H1 (cell line): ENCODE results near the gene VPS11. TPM values are rescaled to one million over a fixed set of nuclear protein-coding genes. Genes with fewer than 3 reads are reported as not detected.

Experiments used
- CTCF ChIA-PET: fragments of 300-600 bp; sonication (Branson Sonifier 250); formaldehyde crosslinking; loops from one replicate; lab custom pipeline; 2021; ENCODE audit not compliant: partially characterized antibody; lab: Charles Lee
- POLR2A ChIA-PET: fragments of 300-600 bp; sonication (Branson Sonifier 250); formaldehyde crosslinking; loops from one replicate; lab custom pipeline; 2021; ENCODE audit warnings: inconsistent platforms; ENCODE audit not compliant: partially characterized antibody; lab: Charles Lee
- DNase-seq, 2 experiments: peaks; one replicate each; pipeline versions ENCODE4 v3.0.0 to v3.0.0-alpha.2; 2010 to 2022; ENCODE audit warnings: low spot score in 2 of 2, low read depth in 1 of 2, mixed read lengths in 1 of 2
- FAIRE-seq: peaks from 2 replicates; lab custom pipeline; 2011; peaks lifted over from hg19 to GRCh38; lab: Jason Lieb, UNC
- H2AFZ ChIP-seq: 2 replicates; pipeline ENCODE4 v1.8.1; 2012; ENCODE audit warnings: low read length, inconsistent platforms
- H2AK5ac ChIP-seq: 2 replicates; pipeline ENCODE4 v1.6.1; 2013; ENCODE audit warnings: low read depth, low read length
- H2BK120ac ChIP-seq: replicated peaks from 2 replicates; pipeline ENCODE3; 2013; ENCODE audit warnings: low read depth, low read length, inconsistent platforms
- H2BK12ac ChIP-seq: 2 replicates; pipeline ENCODE4 v1.6.1; 2013; ENCODE audit warnings: low read depth, low read length
- H2BK15ac ChIP-seq: 2 replicates; pipeline ENCODE4 v1.6.1; 2013; ENCODE audit warnings: low read length
- H2BK20ac ChIP-seq: 2 replicates; pipeline ENCODE4 v1.6.1; 2013; ENCODE audit warnings: low read length
- H2BK5ac ChIP-seq: 2 replicates; pipeline ENCODE4 v1.6.1; 2013; ENCODE audit warnings: low read depth, low read length
- H3K14ac ChIP-seq: 2 replicates; pipeline ENCODE4 v1.6.1; 2013; ENCODE audit warnings: inconsistent platforms; ENCODE audit not compliant: insufficient read length
- H3K18ac ChIP-seq: 2 replicates; pipeline ENCODE4 v1.6.1; 2013; ENCODE audit warnings: low read length; ENCODE audit errors: extremely low read depth
- H3K23ac ChIP-seq: 2 replicates; pipeline ENCODE4 v1.6.1; 2013; ENCODE audit warnings: inconsistent platforms; ENCODE audit not compliant: insufficient read length
- H3K23me2 ChIP-seq: 2 replicates; pipeline ENCODE4 v1.6.1; 2013; ENCODE audit warnings: low read depth, low read length
- H3K27ac ChIP-seq: 2 replicates; pipeline ENCODE4 v1.6.1; 2011; ENCODE audit warnings: low read depth, low read length, inconsistent platforms
- H3K27me3 ChIP-seq, 4 experiments: replicated peaks in 1 of 4; 1 replicate in 1 of 4; 2 replicates in 3 of 4; pipeline versions ENCODE4 v1.6.1 to v1.8.1; 2011 to 2013; ENCODE audit warnings: low read length in 3 of 4, mild to moderate bottlenecking in 3 of 4, inconsistent platforms in 2 of 4, mixed read lengths in 2 of 4, moderate library complexity in 1 of 4; ENCODE audit not compliant: control insufficient read depth in 3 of 4, insufficient read depth in 3 of 4; ENCODE audit errors: extremely low read depth in 1 of 4
- H3K36me3 ChIP-seq, 4 experiments: 2 replicates each; pipeline versions ENCODE4 v1.6.1 to v1.8.1; 2011 to 2013; ENCODE audit warnings: mild to moderate bottlenecking in 4 of 4, low read length in 3 of 4, moderate library complexity in 2 of 4, control low read depth in 1 of 4, inconsistent platforms in 1 of 4; ENCODE audit not compliant: insufficient read depth in 4 of 4, control insufficient read depth in 2 of 4
- H3K4ac ChIP-seq: replicated peaks from 2 replicates; pipeline ENCODE3; 2013; ENCODE audit warnings: low read length, low read depth, mixed read lengths, inconsistent platforms; ENCODE audit not compliant: insufficient read length
- H3K4me1 ChIP-seq, 4 experiments: replicated peaks in 1 of 4; 1 replicate in 1 of 4; 2 replicates in 3 of 4; pipeline versions ENCODE4 v1.6.1 to v1.8.1; 2011 to 2013; ENCODE audit warnings: low read length in 3 of 4, inconsistent platforms in 2 of 4, mixed read lengths in 1 of 4; ENCODE audit not compliant: insufficient read depth in 4 of 4, control insufficient read depth in 3 of 4
- H3K4me2 ChIP-seq, 2 experiments: 2 replicates each; pipeline versions ENCODE4 v1.6.1 to v1.8.1; 2011 to 2013; ENCODE audit warnings: low read depth in 2 of 2, low read length in 2 of 2, control low read depth in 1 of 2, inconsistent platforms in 1 of 2, mild to moderate bottlenecking in 1 of 2; ENCODE audit not compliant: insufficient read depth in 1 of 2
- H3K4me3 ChIP-seq, 4 experiments: fragments of 200-600, 300-600 bp in 1 of 4; sonication (generic), shearing (Covaris generic), sonication (Bioruptor Twin) in 1 of 4; 2 replicates each; pipeline versions ENCODE4 v1.5.1 to v1.8.1; 2011 to 2016; ENCODE audit warnings: low read length in 4 of 4, low read depth in 3 of 4, control low read depth in 2 of 4, inconsistent platforms in 2 of 4, mild to moderate bottlenecking in 2 of 4, mixed read lengths in 1 of 4, moderate library complexity in 1 of 4; ENCODE audit not compliant: insufficient read depth in 2 of 4; ENCODE audit errors: extremely low read depth in 1 of 4
- H3K56ac ChIP-seq: replicated peaks from 2 replicates; pipeline ENCODE3; 2013; ENCODE audit warnings: low read depth, mild to moderate bottlenecking, mixed read lengths, low read length, inconsistent platforms; ENCODE audit not compliant: insufficient read length
- H3K79me1 ChIP-seq: 2 replicates; pipeline ENCODE4 v1.6.1; 2013; ENCODE audit warnings: low read depth, low read length, control low read depth
- H3K79me2 ChIP-seq, 2 experiments: 2 replicates each; pipeline versions ENCODE4 v1.6.1 to v1.8.1; 2012 to 2013; ENCODE audit warnings: low read length in 2 of 2, mild to moderate bottlenecking in 2 of 2, inconsistent platforms in 1 of 2; ENCODE audit not compliant: insufficient read depth in 2 of 2, control insufficient read depth in 1 of 2
- H3K9ac ChIP-seq, 4 experiments: replicated peaks in 1 of 4; 1 replicate in 1 of 4; 2 replicates in 3 of 4; pipeline versions ENCODE4 v1.6.1 to v1.8.1; 2011 to 2013; ENCODE audit warnings: low read depth in 3 of 4, low read length in 3 of 4, control low read depth in 2 of 4, mild to moderate bottlenecking in 2 of 4, moderate library complexity in 2 of 4, inconsistent platforms in 1 of 4; ENCODE audit errors: extremely low read depth in 1 of 4
- H3K9me3 ChIP-seq, 2 experiments: 2 replicates each; pipeline versions ENCODE4 v1.6.1 to v1.8.1; 2012 to 2013; ENCODE audit warnings: mild to moderate bottlenecking in 2 of 2, moderate library complexity in 2 of 2, control low read depth in 1 of 2, inconsistent platforms in 1 of 2, low read depth in 1 of 2, low read length in 1 of 2, mixed read lengths in 1 of 2; ENCODE audit not compliant: insufficient read depth in 2 of 2
- H4K20me1 ChIP-seq, 2 experiments: replicated peaks in 1 of 2; 2 replicates each; pipeline versions ENCODE3 to v1.8.1; 2011 to 2013; ENCODE audit warnings: inconsistent platforms in 2 of 2, low read length in 2 of 2, mild to moderate bottlenecking in 1 of 2; ENCODE audit not compliant: insufficient read depth in 2 of 2, control insufficient read depth in 1 of 2
- H4K5ac ChIP-seq: 2 replicates; pipeline ENCODE4 v1.6.1; 2013; ENCODE audit warnings: low read length, low read depth, mixed read lengths, inconsistent platforms; ENCODE audit not compliant: insufficient read length
- H4K8ac ChIP-seq: 2 replicates; pipeline ENCODE4 v1.8.0; 2013; ENCODE audit warnings: mild to moderate bottlenecking, moderate library complexity, low read length, inconsistent platforms; ENCODE audit not compliant: insufficient read depth; ENCODE audit errors: extremely low read depth
- H4K91ac ChIP-seq: replicated peaks from 2 replicates; pipeline ENCODE3; 2013; ENCODE audit warnings: low read length, mixed read lengths, inconsistent platforms; ENCODE audit not compliant: insufficient read length
- CEBPB ChIP-seq: IDR thresholded peaks from 2 replicates; pipeline ENCODE4 v1.6.1; 2012; ENCODE audit warnings: low read depth, low read length
- EGR1 ChIP-seq: IDR thresholded peaks from 2 replicates; pipeline ENCODE4 v1.6.1; 2011; ENCODE audit warnings: low read depth, low read length, borderline replicate concordance
- JUND ChIP-seq: IDR thresholded peaks from 2 replicates; pipeline ENCODE4 v1.6.1; 2011; ENCODE audit warnings: mild to moderate bottlenecking, improper control_type of control experiment, low read length
- PHF8 ChIP-seq: fragments of 200-600 bp; sonication (generic); conservative IDR thresholded peaks from 2 replicates; pipeline ENCODE4 v1.7.1; 2012; ENCODE audit warnings: low read depth, mild to moderate bottlenecking, inconsistent platforms, low read length, moderate library complexity
- RAD21 ChIP-seq, 2 experiments: IDR thresholded peaks in 1 of 2; conservative IDR thresholded peaks in 1 of 2; 2 replicates each; pipeline ENCODE4 v1.6.1; 2011; ENCODE audit warnings: low read depth in 2 of 2, low read length in 2 of 2, improper control_type of control experiment in 1 of 2, inconsistent platforms in 1 of 2, mild to moderate bottlenecking in 1 of 2, moderate library complexity in 1 of 2
- RXRA ChIP-seq: IDR thresholded peaks from 2 replicates; pipeline ENCODE4 v1.6.1; 2011; ENCODE audit warnings: low read depth, mild to moderate bottlenecking, low read length, moderate library complexity; ENCODE audit not compliant: insufficient read depth
- SIX5 ChIP-seq: IDR thresholded peaks from 2 replicates; pipeline ENCODE4 v1.6.1; 2011; ENCODE audit warnings: mild to moderate bottlenecking, low read depth, low read length
- SP4 ChIP-seq: IDR thresholded peaks from 2 replicates; pipeline ENCODE4 v1.6.1; 2012; ENCODE audit warnings: low read length, inconsistent platforms
- TBP ChIP-seq: IDR thresholded peaks from 2 replicates; pipeline ENCODE4 v1.6.1; 2011; ENCODE audit warnings: low read depth, low read length, improper control_type of control experiment
- WGBS, 2 experiments: shearing (Covaris generic) in 1 of 2; methylation state at CpG; one replicate each; pipeline versions ENCODE4 v1.1.6 to v1.1.7; 2013 to 2015; ENCODE audit warnings: low lambda C conversion rate in 2 of 2, mixed read lengths in 2 of 2, inconsistent platforms in 1 of 2, low coverage in 1 of 2, missing lambda C conversion rate in 1 of 2; ENCODE audit not compliant: insufficient replicate concordance in 2 of 2, insufficient coverage in 1 of 2, insufficient read length in 1 of 2; ENCODE audit errors: extremely low coverage in 1 of 2, missing lambda C conversion rate in 1 of 2; 5-methylcytosine and 5-hydroxymethylcytosine counted together
- polyA plus RNA-seq, 7 experiments: library from polyadenylated mRNA; depleted of rRNA in 3 of 7; stranded (reverse) in 5 of 7; unstranded in 2 of 7; fragments of >200 nt in 5 of 7; fragments of 200-250 nt in 2 of 7; gene quantifications; 1 replicate in 5 of 7; 2 replicates in 1 of 7; 4 replicates in 1 of 7; pipeline versions ENCODE4 v1.2.1 to v1.2.3, GENCODE V29; 2011 to 2013; ENCODE audit warnings: missing spikeins in 2 of 7, mixed read lengths in 2 of 7
- total RNA-seq: library from RNA; stranded (reverse); fragmentation: NEBNext Ultra II Directional; extraction: Animal tissue kit (Norgen Biotek cat#: 25700); gene quantifications from 2 replicates; pipeline ENCODE4 v1.2.1, GENCODE V29; 2021

VPS11 gene
- total and polyA plus RNA-seq, 2 of the 8 experiments (the other 6 are each of a cell fraction or from before 2014, with no cell fraction given) = 13.1 to 15.5 TPM

DNA sequence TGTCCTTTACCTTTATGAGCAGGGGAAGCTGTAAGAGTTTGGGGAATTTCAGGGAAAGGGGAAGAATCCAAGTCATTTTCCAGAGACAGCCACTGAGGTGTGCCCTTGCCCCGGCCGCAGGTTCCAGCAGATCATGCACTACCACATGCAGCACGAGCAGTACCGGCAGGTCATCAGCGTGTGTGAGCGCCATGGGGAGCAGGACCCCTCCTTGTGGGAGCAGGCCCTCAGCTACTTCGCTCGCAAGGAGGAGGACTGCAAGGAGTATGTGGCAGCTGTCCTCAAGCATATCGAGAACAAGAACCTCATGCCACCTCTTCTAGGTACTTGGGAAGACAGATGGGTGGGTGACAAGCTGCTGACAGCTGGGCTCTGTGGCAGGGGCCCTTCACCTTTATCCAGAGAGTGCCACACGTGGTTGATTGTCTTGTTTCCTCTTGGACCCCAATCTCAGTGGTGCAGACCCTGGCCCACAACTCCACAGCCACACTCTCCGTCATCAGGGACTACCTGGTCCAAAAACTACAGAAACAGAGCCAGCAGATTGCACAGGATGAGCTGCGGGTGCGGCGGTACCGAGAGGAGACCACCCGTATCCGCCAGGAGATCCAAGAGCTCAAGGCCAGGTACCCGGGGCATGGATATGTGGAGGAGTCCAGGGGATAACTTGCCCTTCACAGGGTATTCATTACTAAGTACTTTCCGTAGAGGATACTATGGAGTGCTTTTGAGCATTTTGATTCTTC, 11.2 kb downstream of the VPS11 start:
- Histone ChIP-seq H4K91ac (no peak overlapping the region), H3K23ac (no peak overlapping the region), H3K4me3 (no peak overlapping the region), H3K18ac (no peak overlapping the region), H2BK20ac (no peak overlapping the region), H2BK120ac (no peak overlapping the region), H3K27ac (no peak overlapping the region), H2AK5ac (no peak overlapping the region), H3K79me1 (no peaks in the 10 kb centered on the region; the same call in 1 of the 2 replicates), H2AFZ (no peak overlapping the region), H3K27me3 (no peaks in the 10 kb centered on the region), H2BK15ac (no peak overlapping the region), H3K56ac (no peak overlapping the region), H4K5ac (no peak overlapping the region), H3K4me1 (no peaks in the 10 kb centered on the region), H4K20me1 (no peaks in the 10 kb centered on the region), H2BK12ac (no peak overlapping the region), H2BK5ac (no peak overlapping the region), H3K4me2 (no peak overlapping the region), H3K9ac (no peak overlapping the region), H4K8ac (no peak overlapping the region), H3K79me2 (no peaks in the 10 kb centered on the region), H3K4ac (no peak overlapping the region), H3K36me3 (peaks cover 11 to 57% (median 38%) of the 10 kb centered on the region in 4 experiments), H3K14ac (no peak overlapping the region), H3K23me2 (no peaks in the 10 kb centered on the region), H3K9me3 (no peaks in the 10 kb centered on the region)
- POLR2A ChIA-PET = interaction anchor here (0.6 to 7.5 kb wide), 5 partner anchors 11 to 38 kb away, joined by 3 to 38 read pairs (median 4); partner anchors contain the start of gene VPS11
- no peak for DNase-seq
- 93% methylated on average over 19 of the region's 19 CpGs; no CpG with 5 or more reads in 1 of the 2 experiments for WGBS, 2 experiments
- CTCF ChIA-PET = interaction anchor here (1.0 to 1.5 kb wide), 2 partner anchors 56 to 73 kb away, joined by 3 to 5 read pairs; no protein-coding TSS in a partner anchor
- FAIRE-seq = no peak
- TF ChIP-seq EGR1 (no peak), PHF8 (no peak), TBP (no peak), RXRA (no peak), CEBPB (no peak), RAD21 (IDR thresholded peaks at IDR 0.05 in 1 of 2, conservative IDR thresholded peaks at IDR 0.05 in 1 of 2; ENCODE audit: low read depth in 2 of 2, low read length in 2 of 2) (no peak), SP4 (no peak), JUND (no peak), SIX5 (no peak)
